NCI-H146 treated with DMSO at 0.1 percent for 48 hours (cell line): ENCODE results near the gene ATXN7L1.

ENCODE experiments used
- DNase-seq: peaks from one replicate; lab custom pipeline; 2025; ENCODE audit not compliant: unreplicated experiment; lab: John Stamatoyannopoulos, UW

Gene ATXN7L1

GRCh38 chr7:105829681-105830322, 46.6 kb downstream of the ATXN7L1 start:
- DNase-seq = no peak

- no peak for DNase-seq
Measured at GRCh38 chr7:105828141-105828540, 48.3 kb downstream of the ATXN7L1 start.

- DNase-seq = no peak
Measured at GRCh38 chr7:105827151-105827875, 49.1 kb downstream of the ATXN7L1 start.

- DNase-seq = no peak
Measured at GRCh38 chr7:105826143-105826542, 50.3 kb downstream of the ATXN7L1 start.

- DNase-seq = no peak
Measured at GRCh38 chr7:105825371-105825770, 51.0 kb downstream of the ATXN7L1 start.

GRCh38 chr7:105822806-105823205, 53.6 kb downstream of the ATXN7L1 start:
- no peak for DNase-seq

- no peak for DNase-seq
Measured at GRCh38 chr7:105821527-105821926, 54.9 kb downstream of the ATXN7L1 start.

GRCh38 chr7:105820363-105821066, 55.9 kb downstream of the ATXN7L1 start:
- DNase-seq = no peak

- DNase-seq = no peak
Measured at GRCh38 chr7:105819559-105819958, 56.8 kb downstream of the ATXN7L1 start.

- no peak for DNase-seq
Measured at GRCh38 chr7:105816954-105817615, 59.3 kb downstream of the ATXN7L1 start.

- no peak for DNase-seq
Measured at GRCh38 chr7:105816266-105816843, 60.0 kb downstream of the ATXN7L1 start.

- no peak for DNase-seq
Measured at GRCh38 chr7:105815576-105815975, 60.8 kb downstream of the ATXN7L1 start.

- no peak for DNase-seq
Measured at GRCh38 chr7:105814481-105814880, 61.9 kb downstream of the ATXN7L1 start.

- DNase-seq = no peak
Measured at GRCh38 chr7:105811189-105811847, 65.1 kb downstream of the ATXN7L1 start.

- no peak for DNase-seq
Measured at GRCh38 chr7:105810556-105810955, 65.8 kb downstream of the ATXN7L1 start.

GRCh38 chr7:105808703-105809590, 67.5 kb downstream of the ATXN7L1 start:
- DNase-seq = no peak

- DNase-seq = no peak
Measured at GRCh38 chr7:105808209-105808608, 68.2 kb downstream of the ATXN7L1 start.

GRCh38 chr7:105807448-105807762, 69.0 kb downstream of the ATXN7L1 start:
- no peak for DNase-seq

GRCh38 chr7:105806592-105807447, 69.6 kb downstream of the ATXN7L1 start:
- DNase-seq = no peak
